K562 (cell line): ENCODE measurements around the gene EME1. TPM values are rescaled to one million over a fixed set of nuclear protein-coding genes. Genes with fewer than 3 reads are reported as not detected.

Experiments used
- ARNT ChIP-seq, 2 experiments: fragments of 450-650 bp; IDR thresholded peaks; 2 replicates each; pipeline ENCODE4 v1.6.1; 2016; ENCODE audit warnings: mild to moderate bottlenecking in 1 of 2
- CBX8 ChIP-seq: fragments of 200-600 bp; sonication (generic); IDR thresholded peaks from 2 replicates; pipeline ENCODE4 v1.6.1; 2012; ENCODE audit warnings: borderline replicate concordance, mixed run types, low read depth, mild to moderate bottlenecking, moderate library complexity, mixed read lengths, low read length, control low read depth, inconsistent platforms; ENCODE audit not compliant: poor library complexity, severe bottlenecking; ENCODE audit errors: extremely low read depth
- CC2D1A ChIP-seq: fragments of 450-650 bp; IDR thresholded peaks from 2 replicates; pipeline ENCODE4 v1.6.1; 2017; ENCODE audit warnings: mild to moderate bottlenecking
- FOXA1 ChIP-seq: fragments of 450-650 bp; IDR thresholded peaks from 2 replicates; pipeline ENCODE4 v1.6.1; 2016; ENCODE audit warnings: mild to moderate bottlenecking, borderline replicate concordance
- FOXM1 ChIP-seq, 2 experiments: fragments of 450-650 bp in 1 of 2; sonication (generic) in 1 of 2; formaldehyde crosslinking in 1 of 2; IDR thresholded peaks; 2 replicates each; pipeline versions ENCODE4 v1.6.1 to v1.9.0; 2017 to 2022; ENCODE audit warnings: low read depth in 2 of 2, mild to moderate bottlenecking in 2 of 2, missing genetic modification reagents in 1 of 2, moderate library complexity in 1 of 2
- HDAC2 ChIP-seq: fragments of 450-650 bp; IDR thresholded peaks from 2 replicates; pipeline ENCODE4 v1.6.1; 2016; ENCODE audit warnings: mild to moderate bottlenecking
- HLTF ChIP-seq: fragments of 450-650 bp; IDR thresholded peaks from 2 replicates; pipeline ENCODE4 v1.6.1; 2016
- NR2C1 ChIP-seq, 2 experiments: fragments of 450-650 bp; IDR thresholded peaks; 2 replicates each; pipeline ENCODE4 v1.6.1; 2017; ENCODE audit warnings: mild to moderate bottlenecking in 2 of 2, antibody characterized with exemption in 1 of 2, inconsistent platforms in 1 of 2, missing compliant biosample characterization in 1 of 2, missing genetic modification characterization in 1 of 2
- RFX1 ChIP-seq: fragments of 450-650 bp; IDR thresholded peaks from 2 replicates; pipeline ENCODE4 v1.6.1; 2016; ENCODE audit warnings: mild to moderate bottlenecking, moderate library complexity
- SAFB ChIP-seq: fragments of 200-400 bp; formaldehyde crosslinking; IDR thresholded peaks from 2 replicates; pipeline ENCODE4 v1.6.1; 2017; ENCODE audit warnings: low read depth, low read length, borderline replicate concordance
- TAF9B ChIP-seq: fragments of 450-650 bp; IDR thresholded peaks from 2 replicates; pipeline ENCODE4 v1.6.1; 2018; ENCODE audit warnings: mild to moderate bottlenecking; ENCODE audit not compliant: partially characterized antibody
- ZKSCAN8 ChIP-seq: fragments of 200-800 bp; sonication (Bioruptor generic); IDR thresholded peaks from 2 replicates; pipeline ENCODE4 v1.6.1; 2016; ENCODE audit warnings: missing genetic modification characterization, missing compliant biosample characterization
- ZNF184 ChIP-seq: sonication (generic); formaldehyde crosslinking; IDR thresholded peaks from 2 replicates; pipeline ENCODE4 v1.5.0; 2020; ENCODE audit warnings: missing genetic modification reagents
- ZNF766 ChIP-seq: fragments of 200-800 bp; sonication (Bioruptor generic); conservative IDR thresholded peaks from 2 replicates; pipeline ENCODE4 v1.6.1; 2016; ENCODE audit warnings: missing genetic modification characterization, missing compliant biosample characterization
- polyA plus RNA-seq, 8 experiments: library from polyadenylated mRNA; depleted of rRNA in 4 of 8; stranded (reverse) in 5 of 8; unstranded in 3 of 8; fragments of >200 nt; fragmentation: Nextera tagmentation in 2 of 8; fragmentation: Illumina TruSeq in 1 of 8; extraction: Ambion mirVana in 2 of 8; extraction: Trizol in 1 of 8; gene quantifications; 2 replicates each; pipeline versions ENCODE4 v1.2.1 to v1.2.3, GENCODE V29; 2011 to 2014; ENCODE audit warnings: inconsistent platforms in 1 of 8, missing spikeins in 1 of 8
- total RNA-seq, 7 experiments: library from RNA; depleted of rRNA in 6 of 7; stranded (reverse); fragments of >200 nt in 6 of 7; fragmentation: Illumina TruSeq in 2 of 7; extraction: Trizol in 2 of 7; gene quantifications; 2 replicates each; pipeline versions ENCODE4 v1.2.1 to v1.2.3, GENCODE V29; 2011 to 2021; ENCODE audit warnings: low replicate concordance in 1 of 7
- TF ChIP-seq, protein P1 (sequence below): fragments of 250-450 bp; sonication (Bioruptor Pico); IDR thresholded peaks from 2 replicates; pipeline ENCODE4 v1.4.0; 2020; ENCODE audit warnings: mild to moderate bottlenecking, moderate library complexity
- TF ChIP-seq, protein P2 (sequence below), 3 experiments: IDR thresholded peaks in 2 of 3; conservative IDR thresholded peaks in 1 of 3; 2 replicates each; pipeline ENCODE4 v1.5.1; 2011 to 2012; ENCODE audit warnings: low read length in 3 of 3, mild to moderate bottlenecking in 3 of 3, control low read depth in 2 of 3, improper control_type of control experiment in 1 of 3, inconsistent platforms in 1 of 3, low read depth in 1 of 3, mixed read lengths in 1 of 3, moderate library complexity in 1 of 3; ENCODE audit not compliant: insufficient read depth in 2 of 3
- TF ChIP-seq, protein P3 (sequence below): sonication (generic); formaldehyde crosslinking; IDR thresholded peaks from 2 replicates; pipeline ENCODE4 v1.8.0; 2023; ENCODE audit warnings: missing genetic modification reagents, mild to moderate bottlenecking, borderline replicate concordance

The EME1 gene
- total and polyA plus RNA-seq, 9 of the 15 experiments (the other 6 are each of a cell fraction or from before 2014, with no cell fraction given), result 14.6 to 44.1 (median 24.0) TPM

DNA sequence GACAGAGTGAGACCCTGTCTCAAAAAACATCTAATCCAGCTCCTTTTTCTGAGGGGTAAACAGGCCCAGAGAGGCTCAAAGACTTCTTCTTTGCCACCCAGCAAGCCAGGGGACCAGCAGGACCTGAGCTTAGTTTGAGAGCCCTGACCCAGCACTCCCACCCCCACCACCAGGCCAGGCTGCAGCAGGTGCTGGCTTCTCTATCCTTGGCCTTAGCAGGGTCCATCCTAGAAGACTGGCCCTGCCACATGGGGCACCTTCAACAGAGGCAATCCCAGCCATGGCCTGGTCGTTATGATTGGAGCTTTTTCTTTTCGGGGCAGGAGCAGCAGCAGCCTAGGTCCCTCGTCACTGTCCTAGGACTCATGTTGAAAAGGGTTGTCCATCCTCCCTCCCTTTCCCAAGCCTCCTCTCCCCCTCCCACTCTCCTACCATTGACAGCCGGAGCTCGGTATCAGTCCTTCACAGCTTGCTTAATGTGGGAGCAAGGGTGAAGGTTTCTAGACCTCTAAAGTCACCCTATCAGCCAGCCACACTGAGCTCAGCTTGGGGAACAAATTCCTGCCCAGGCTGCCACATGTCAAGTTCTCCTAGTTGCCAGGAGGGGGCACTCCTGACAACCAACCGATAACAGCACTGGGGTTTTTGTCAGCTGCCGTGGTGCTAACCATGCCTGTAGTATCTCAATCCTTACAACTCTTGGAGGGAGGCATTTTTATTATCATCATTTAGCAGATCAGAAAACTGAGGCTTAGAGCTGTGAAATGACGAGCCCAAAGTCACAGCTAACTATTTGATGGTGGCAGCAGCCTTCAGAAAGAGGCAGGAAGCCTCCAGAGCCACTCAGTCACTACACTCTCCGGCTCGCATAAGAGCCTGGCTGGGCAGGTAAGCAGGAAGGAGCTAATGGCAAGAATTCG lies 11.2 kb upstream of the EME1 start (continued):
- TF ChIP-seq, protein P1, sequence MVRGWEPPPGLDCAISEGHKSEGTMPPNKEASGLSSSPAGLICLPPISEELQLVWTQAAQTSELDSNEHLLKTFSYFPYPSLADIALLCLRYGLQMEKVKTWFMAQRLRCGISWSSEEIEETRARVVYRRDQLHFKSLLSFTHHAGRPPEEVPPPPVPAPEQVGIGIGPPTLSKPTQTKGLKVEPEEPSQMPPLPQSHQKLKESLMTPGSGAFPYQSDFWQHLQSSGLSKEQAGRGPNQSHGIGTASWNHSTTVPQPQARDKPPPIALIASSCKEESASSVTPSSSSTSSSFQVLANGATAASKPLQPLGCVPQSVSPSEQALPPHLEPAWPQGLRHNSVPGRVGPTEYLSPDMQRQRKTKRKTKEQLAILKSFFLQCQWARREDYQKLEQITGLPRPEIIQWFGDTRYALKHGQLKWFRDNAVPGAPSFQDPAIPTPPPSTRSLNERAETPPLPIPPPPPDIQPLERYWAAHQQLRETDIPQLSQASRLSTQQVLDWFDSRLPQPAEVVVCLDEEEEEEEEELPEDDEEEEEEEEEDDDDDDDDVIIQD, result no peak
- TF ChIP-seq, protein P2, sequence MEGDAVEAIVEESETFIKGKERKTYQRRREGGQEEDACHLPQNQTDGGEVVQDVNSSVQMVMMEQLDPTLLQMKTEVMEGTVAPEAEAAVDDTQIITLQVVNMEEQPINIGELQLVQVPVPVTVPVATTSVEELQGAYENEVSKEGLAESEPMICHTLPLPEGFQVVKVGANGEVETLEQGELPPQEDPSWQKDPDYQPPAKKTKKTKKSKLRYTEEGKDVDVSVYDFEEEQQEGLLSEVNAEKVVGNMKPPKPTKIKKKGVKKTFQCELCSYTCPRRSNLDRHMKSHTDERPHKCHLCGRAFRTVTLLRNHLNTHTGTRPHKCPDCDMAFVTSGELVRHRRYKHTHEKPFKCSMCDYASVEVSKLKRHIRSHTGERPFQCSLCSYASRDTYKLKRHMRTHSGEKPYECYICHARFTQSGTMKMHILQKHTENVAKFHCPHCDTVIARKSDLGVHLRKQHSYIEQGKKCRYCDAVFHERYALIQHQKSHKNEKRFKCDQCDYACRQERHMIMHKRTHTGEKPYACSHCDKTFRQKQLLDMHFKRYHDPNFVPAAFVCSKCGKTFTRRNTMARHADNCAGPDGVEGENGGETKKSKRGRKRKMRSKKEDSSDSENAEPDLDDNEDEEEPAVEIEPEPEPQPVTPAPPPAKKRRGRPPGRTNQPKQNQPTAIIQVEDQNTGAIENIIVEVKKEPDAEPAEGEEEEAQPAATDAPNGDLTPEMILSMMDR (IDR thresholded peaks at IDR 0.05 in 2 of 3, conservative IDR thresholded peaks at IDR 0.05 in 1 of 3; ENCODE audit: insufficient read depth in 2 of 3, low read depth in 1 of 3, low read length in 3 of 3), result peak; percentile 83 to 93 (median 89)
- TF ChIP-seq RFX1 (peak; percentile 51; the same call in 1 of the 2 replicates), HDAC2 (peak; percentile 89; the same call in 1 of the 2 replicates), NR2C1 (IDR thresholded peaks at IDR 0.05) (no peak; the same call in none of the 2 replicates), NR2C1 (tag; IDR thresholded peaks at IDR 0.05) (no peak), CC2D1A (peak; percentile 76; the same call in 1 of the 2 replicates), ZNF184 (CRISPR knock-in tag) (no peak), TAF9B (no peak), ZNF766 (CRISPR knock-in tag) (peak; percentile 92), FOXM1 (IDR thresholded peaks at IDR 0.05; ENCODE audit: low read depth) (peak; percentile 77), FOXM1 (CRISPR knock-in tag; IDR thresholded peaks at IDR 0.05; ENCODE audit: low read depth) (no peak), FOXA1 (no peak), ARNT (IDR thresholded peaks at IDR 0.05) (peak in 1 of 2 experiments; percentile 85; a peak in 2 of 4 replicates), CBX8 (no peak), SAFB (no peak), ZKSCAN8 (no peak), HLTF (0 out of 2 replicates have a peak, but pooled peaks have one; percentile 24)
- TF ChIP-seq, protein P3, sequence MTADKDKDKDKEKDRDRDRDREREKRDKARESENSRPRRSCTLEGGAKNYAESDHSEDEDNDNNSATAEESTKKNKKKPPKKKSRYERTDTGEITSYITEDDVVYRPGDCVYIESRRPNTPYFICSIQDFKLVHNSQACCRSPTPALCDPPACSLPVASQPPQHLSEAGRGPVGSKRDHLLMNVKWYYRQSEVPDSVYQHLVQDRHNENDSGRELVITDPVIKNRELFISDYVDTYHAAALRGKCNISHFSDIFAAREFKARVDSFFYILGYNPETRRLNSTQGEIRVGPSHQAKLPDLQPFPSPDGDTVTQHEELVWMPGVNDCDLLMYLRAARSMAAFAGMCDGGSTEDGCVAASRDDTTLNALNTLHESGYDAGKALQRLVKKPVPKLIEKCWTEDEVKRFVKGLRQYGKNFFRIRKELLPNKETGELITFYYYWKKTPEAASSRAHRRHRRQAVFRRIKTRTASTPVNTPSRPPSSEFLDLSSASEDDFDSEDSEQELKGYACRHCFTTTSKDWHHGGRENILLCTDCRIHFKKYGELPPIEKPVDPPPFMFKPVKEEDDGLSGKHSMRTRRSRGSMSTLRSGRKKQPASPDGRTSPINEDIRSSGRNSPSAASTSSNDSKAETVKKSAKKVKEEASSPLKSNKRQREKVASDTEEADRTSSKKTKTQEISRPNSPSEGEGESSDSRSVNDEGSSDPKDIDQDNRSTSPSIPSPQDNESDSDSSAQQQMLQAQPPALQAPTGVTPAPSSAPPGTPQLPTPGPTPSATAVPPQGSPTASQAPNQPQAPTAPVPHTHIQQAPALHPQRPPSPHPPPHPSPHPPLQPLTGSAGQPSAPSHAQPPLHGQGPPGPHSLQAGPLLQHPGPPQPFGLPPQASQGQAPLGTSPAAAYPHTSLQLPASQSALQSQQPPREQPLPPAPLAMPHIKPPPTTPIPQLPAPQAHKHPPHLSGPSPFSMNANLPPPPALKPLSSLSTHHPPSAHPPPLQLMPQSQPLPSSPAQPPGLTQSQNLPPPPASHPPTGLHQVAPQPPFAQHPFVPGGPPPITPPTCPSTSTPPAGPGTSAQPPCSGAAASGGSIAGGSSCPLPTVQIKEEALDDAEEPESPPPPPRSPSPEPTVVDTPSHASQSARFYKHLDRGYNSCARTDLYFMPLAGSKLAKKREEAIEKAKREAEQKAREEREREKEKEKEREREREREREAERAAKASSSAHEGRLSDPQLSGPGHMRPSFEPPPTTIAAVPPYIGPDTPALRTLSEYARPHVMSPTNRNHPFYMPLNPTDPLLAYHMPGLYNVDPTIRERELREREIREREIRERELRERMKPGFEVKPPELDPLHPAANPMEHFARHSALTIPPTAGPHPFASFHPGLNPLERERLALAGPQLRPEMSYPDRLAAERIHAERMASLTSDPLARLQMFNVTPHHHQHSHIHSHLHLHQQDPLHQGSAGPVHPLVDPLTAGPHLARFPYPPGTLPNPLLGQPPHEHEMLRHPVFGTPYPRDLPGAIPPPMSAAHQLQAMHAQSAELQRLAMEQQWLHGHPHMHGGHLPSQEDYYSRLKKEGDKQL, result no peak
